ENCODE measurements around the gene SLC9B1.
"Not testable (repeated sequence)": the region's sequence is repeated elsewhere in the genome, so short reads cannot be mapped to it uniquely, and the experiment has no call there.

The SLC9B1 gene

DNA sequence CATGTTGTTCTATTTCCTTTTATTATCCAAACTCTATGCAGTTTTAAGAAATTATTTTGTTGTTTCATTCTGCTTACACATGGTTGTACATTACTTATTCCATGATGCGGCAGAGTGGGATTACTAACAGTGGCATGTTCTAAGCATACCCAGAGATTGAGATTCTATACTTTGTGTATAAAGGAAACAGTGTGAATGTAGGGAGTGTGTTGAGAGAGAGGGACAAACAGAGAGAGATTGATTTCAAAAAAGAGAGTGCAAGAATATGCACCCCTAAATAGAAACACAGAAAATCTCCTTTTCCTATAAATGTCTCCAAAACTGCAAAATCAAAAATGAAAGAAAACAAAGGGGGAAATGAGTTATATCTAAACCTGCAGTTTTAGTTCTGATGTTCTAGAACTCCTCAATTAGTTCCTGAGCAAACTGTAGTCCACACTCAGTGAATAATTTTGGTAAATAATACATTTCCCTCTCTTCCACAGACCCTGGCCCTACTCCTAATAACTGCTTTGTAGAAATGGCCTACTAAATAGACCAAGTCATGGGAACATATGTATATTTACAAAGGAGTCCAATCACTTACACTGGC is 31.0 kb downstream of the SLC9B1 start:
- no CpG with 5 or more reads among the region's 1 CpG for WGBS (ENCODE audit: insufficient coverage)
- DNase-seq = no peak
- Histone ChIP-seq H3K4me3 (ENCODE audit: control insufficient read depth in 1 of 7, extremely low read depth in 1 of 7, insufficient read depth in 4 of 7, low read depth in 2 of 7, low read length in 6 of 7) (no peak overlapping the region), H3K27ac (ENCODE audit: insufficient read depth in 1 of 2, low read depth in 1 of 2, low read length in 2 of 2, poor library complexity in 1 of 2, severe bottlenecking in 2 of 2) (no peak overlapping the region), H3K36me3 (ENCODE audit: control insufficient read depth in 4 of 4, insufficient read depth in 4 of 4, low read length in 3 of 4) (no peaks in the 10 kb centered on the region), H3K27me3 (replicated peaks in 2 of 5; ENCODE audit: control insufficient read depth in 4 of 5, insufficient read depth in 5 of 5, low read length in 4 of 5) (no peaks in the 10 kb centered on the region), H3K4me1 (ENCODE audit: control extremely low read depth in 1 of 4, control insufficient read depth in 4 of 4, insufficient read depth in 4 of 4, low read length in 3 of 4) (no peaks in the 10 kb centered on the region), H3K9me3 (ENCODE audit: control extremely low read depth in 1 of 5, control insufficient read depth in 4 of 5, insufficient read depth in 2 of 5, low read depth in 1 of 5, low read length in 4 of 5) (peaks cover 0 to 5% (median under 1%) of the 10 kb centered on the region in 5 experiments)
- ChIA-PET POLR2A (no interaction called here), CTCF (interaction anchor here (1.4 kb wide), 1 partner anchor 11 kb away, joined by 3 read pairs; no protein-coding TSS in a partner anchor)

DNA sequence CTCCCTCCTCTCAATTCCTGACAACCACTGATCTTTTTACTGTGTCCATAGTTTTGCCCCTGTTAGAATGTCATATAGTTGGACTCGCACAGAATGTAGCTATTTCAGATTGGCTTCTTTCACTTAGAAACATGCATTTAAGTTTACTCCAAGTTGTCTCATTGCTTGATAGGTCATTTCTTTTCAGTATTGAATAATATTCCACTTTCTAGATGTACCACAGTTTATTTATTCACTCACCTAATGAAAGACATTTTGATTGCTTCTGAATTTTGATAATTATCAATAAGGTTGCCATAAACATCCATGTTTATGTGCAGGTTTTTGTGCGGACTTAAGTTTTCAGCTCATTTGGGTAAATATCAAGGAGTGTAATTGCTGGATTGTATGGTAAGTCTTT is 38.5 kb downstream of the SLC9B1 start:
- no CpG with 5 or more reads among the region's 2 CpGs for WGBS (ENCODE audit: insufficient coverage)
- Histone ChIP-seq H3K4me3 (ENCODE audit: control insufficient read depth in 1 of 7, extremely low read depth in 1 of 7, insufficient read depth in 4 of 7, low read depth in 2 of 7, low read length in 6 of 7) (no peak overlapping the region), H3K4me1 (ENCODE audit: control extremely low read depth in 1 of 4, control insufficient read depth in 4 of 4, insufficient read depth in 4 of 4, low read length in 3 of 4) (no peaks in the 10 kb centered on the region), H3K27ac (ENCODE audit: insufficient read depth in 1 of 2, low read depth in 1 of 2, low read length in 2 of 2, poor library complexity in 1 of 2, severe bottlenecking in 2 of 2) (no peak overlapping the region), H3K27me3 (replicated peaks in 2 of 5; ENCODE audit: control insufficient read depth in 4 of 5, insufficient read depth in 5 of 5, low read length in 4 of 5) (no peaks in the 10 kb centered on the region), H3K36me3 (ENCODE audit: control insufficient read depth in 4 of 4, insufficient read depth in 4 of 4, low read length in 3 of 4) (no peaks in the 10 kb centered on the region), H3K9me3 (ENCODE audit: control extremely low read depth in 1 of 5, control insufficient read depth in 4 of 5, insufficient read depth in 2 of 5, low read depth in 1 of 5, low read length in 4 of 5) (no peaks in the 10 kb centered on the region)
- ChIA-PET CTCF (interaction anchor here (0.6 kb wide), 1 partner anchor 162 kb away, joined by 3 read pairs; no protein-coding TSS in a partner anchor), POLR2A (no interaction called here)
- DNase-seq = no peak

DNA sequence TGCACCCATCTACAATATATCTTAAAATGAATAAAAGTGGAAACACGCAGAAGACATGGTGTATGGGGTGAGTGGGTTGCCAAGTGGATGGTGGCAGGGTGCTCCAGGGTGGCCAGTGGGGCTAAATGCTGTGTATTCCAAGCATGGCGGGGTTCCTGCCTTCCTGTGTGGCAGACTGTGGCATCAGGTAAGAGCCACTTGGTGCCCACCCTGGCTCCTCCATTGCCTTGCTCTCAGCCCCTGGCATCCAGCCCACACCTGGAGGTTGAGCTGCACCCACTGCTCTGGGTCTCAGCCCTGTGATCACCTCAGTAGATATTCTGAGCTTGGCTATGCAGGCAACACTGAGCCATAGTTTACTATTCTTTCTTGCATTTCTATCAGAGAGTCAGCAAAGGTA is 57.7 kb downstream of the SLC9B1 start:
- H3K4me3 ChIP-seq (ENCODE audit: control insufficient read depth in 1 of 7, extremely low read depth in 1 of 7, insufficient read depth in 4 of 7, low read depth in 2 of 7, low read length in 6 of 7); DNase-seq; H3K27ac ChIP-seq (ENCODE audit: insufficient read depth in 1 of 2, low read depth in 1 of 2, low read length in 2 of 2, poor library complexity in 1 of 2, severe bottlenecking in 2 of 2); H3K36me3 ChIP-seq (ENCODE audit: control insufficient read depth in 4 of 4, insufficient read depth in 4 of 4, low read length in 3 of 4); CTCF ChIA-PET; H3K4me1 ChIP-seq (ENCODE audit: control extremely low read depth in 1 of 4, control insufficient read depth in 4 of 4, insufficient read depth in 4 of 4, low read length in 3 of 4); H3K9me3 ChIP-seq (ENCODE audit: control extremely low read depth in 1 of 5, control insufficient read depth in 4 of 5, insufficient read depth in 2 of 5, low read depth in 1 of 5, low read length in 4 of 5); POLR2A ChIA-PET; H3K27me3 ChIP-seq (replicated peaks in 2 of 5; ENCODE audit: control insufficient read depth in 4 of 5, insufficient read depth in 5 of 5, low read length in 4 of 5): not testable (repeated sequence)
- WGBS (ENCODE audit: insufficient coverage) = 100% methylated on average over 1 of the region's 2 CpGs

DNA sequence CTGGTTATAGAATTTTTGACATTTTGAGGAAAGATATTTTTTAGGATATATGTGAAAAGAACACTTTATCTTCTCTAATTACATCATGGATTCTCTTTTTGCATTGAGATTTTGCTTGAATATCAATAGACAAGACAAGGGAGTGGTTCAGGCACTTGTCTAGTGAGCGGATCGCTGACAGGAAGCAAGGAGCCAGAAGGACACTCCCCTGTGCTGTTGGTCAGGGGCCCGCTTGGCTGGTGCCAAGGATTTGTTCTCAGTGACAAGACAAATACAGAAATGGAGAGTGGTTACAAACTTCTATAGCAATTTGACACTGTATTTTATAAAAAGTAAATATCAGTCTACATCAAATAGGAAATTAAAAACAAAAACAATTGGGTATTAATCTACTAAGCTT is 60.0 kb downstream of the SLC9B1 start:
- DNase-seq = peak in 1 of 3 donors; percentile 3
- WGBS (ENCODE audit: insufficient coverage) = 100% methylated on average over 1 of the region's 3 CpGs
- Histone ChIP-seq H3K27ac (ENCODE audit: insufficient read depth in 1 of 2, low read depth in 1 of 2, low read length in 2 of 2, poor library complexity in 1 of 2, severe bottlenecking in 2 of 2) (no peak overlapping the region), H3K27me3 (replicated peaks in 2 of 5; ENCODE audit: control insufficient read depth in 4 of 5, insufficient read depth in 5 of 5, low read length in 4 of 5) (no peaks in the 10 kb centered on the region), H3K9me3 (ENCODE audit: control extremely low read depth in 1 of 5, control insufficient read depth in 4 of 5, insufficient read depth in 2 of 5, low read depth in 1 of 5, low read length in 4 of 5) (no peaks in the 10 kb centered on the region), H3K4me3 (ENCODE audit: control insufficient read depth in 1 of 7, extremely low read depth in 1 of 7, insufficient read depth in 4 of 7, low read depth in 2 of 7, low read length in 6 of 7) (no peak overlapping the region), H3K4me1 (ENCODE audit: control extremely low read depth in 1 of 4, control insufficient read depth in 4 of 4, insufficient read depth in 4 of 4, low read length in 3 of 4) (no peaks in the 10 kb centered on the region), H3K36me3 (ENCODE audit: control insufficient read depth in 4 of 4, insufficient read depth in 4 of 4, low read length in 3 of 4) (no peaks in the 10 kb centered on the region)
- ChIA-PET CTCF (no interaction called here), POLR2A (no interaction called here)

DNA sequence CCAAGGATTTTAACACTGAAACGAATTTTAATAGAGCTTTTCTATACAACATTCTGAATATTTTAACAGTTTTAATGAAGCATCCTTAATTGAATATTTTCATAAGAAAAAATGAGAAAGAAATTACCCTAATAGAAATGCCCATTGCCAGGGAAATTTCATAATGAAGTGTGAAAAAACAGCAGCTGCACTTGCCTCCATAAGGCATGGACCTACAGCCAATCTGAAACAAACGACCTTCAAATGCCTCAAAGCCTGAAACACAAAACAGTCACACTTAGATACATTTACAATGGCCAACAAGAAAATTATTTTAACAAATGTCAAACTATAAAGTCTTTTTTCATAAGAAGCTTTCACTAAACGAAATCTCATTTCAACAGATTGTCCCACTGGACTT is 74.4 kb downstream of the SLC9B1 start:
- POLR2A ChIA-PET = no interaction called here
- WGBS (ENCODE audit: insufficient coverage) = no CpG with 5 or more reads among the region's 3 CpGs
- Histone ChIP-seq H3K27me3 (replicated peaks in 2 of 5; ENCODE audit: control insufficient read depth in 4 of 5, insufficient read depth in 5 of 5, low read length in 4 of 5) (no peaks in the 10 kb centered on the region), H3K4me3 (ENCODE audit: control insufficient read depth in 1 of 7, extremely low read depth in 1 of 7, insufficient read depth in 4 of 7, low read depth in 2 of 7, low read length in 6 of 7) (no peak overlapping the region), H3K9me3 (ENCODE audit: control extremely low read depth in 1 of 5, control insufficient read depth in 4 of 5, insufficient read depth in 2 of 5, low read depth in 1 of 5, low read length in 4 of 5) (peaks cover 0 to 2% (median 0%) of the 10 kb centered on the region in 5 experiments), H3K36me3 (ENCODE audit: control insufficient read depth in 4 of 4, insufficient read depth in 4 of 4, low read length in 3 of 4) (no peaks in the 10 kb centered on the region), H3K4me1 (ENCODE audit: control extremely low read depth in 1 of 4, control insufficient read depth in 4 of 4, insufficient read depth in 4 of 4, low read length in 3 of 4) (no peaks in the 10 kb centered on the region), H3K27ac (ENCODE audit: insufficient read depth in 1 of 2, low read depth in 1 of 2, low read length in 2 of 2, poor library complexity in 1 of 2, severe bottlenecking in 2 of 2) (no peak overlapping the region)
- CTCF ChIA-PET = no interaction called here
- no peak for DNase-seq

DNA sequence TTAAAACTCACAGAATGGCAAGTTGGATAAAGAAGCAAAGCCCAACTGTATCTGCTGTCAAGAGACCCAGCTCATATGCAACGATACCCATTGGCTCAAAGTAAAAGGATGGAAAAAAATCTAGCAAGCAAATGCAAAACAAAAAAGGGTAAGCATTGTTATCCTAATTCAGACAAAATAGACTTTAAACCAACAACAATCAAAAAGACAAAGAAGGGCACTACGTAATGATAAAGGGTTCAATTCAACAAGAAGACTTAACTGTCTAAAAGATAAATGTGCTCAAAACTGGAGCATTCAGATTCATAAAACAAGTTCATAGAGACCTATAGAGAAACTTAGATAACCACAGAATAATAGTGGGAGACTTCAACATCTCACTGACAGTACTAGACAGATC is 81.4 kb downstream of the SLC9B1 start:
- H3K4me3 ChIP-seq (ENCODE audit: control insufficient read depth in 1 of 7, extremely low read depth in 1 of 7, insufficient read depth in 4 of 7, low read depth in 2 of 7, low read length in 6 of 7); DNase-seq; POLR2A ChIA-PET; H3K27ac ChIP-seq (ENCODE audit: insufficient read depth in 1 of 2, low read depth in 1 of 2, low read length in 2 of 2, poor library complexity in 1 of 2, severe bottlenecking in 2 of 2); H3K9me3 ChIP-seq (ENCODE audit: control extremely low read depth in 1 of 5, control insufficient read depth in 4 of 5, insufficient read depth in 2 of 5, low read depth in 1 of 5, low read length in 4 of 5); H3K4me1 ChIP-seq (ENCODE audit: control extremely low read depth in 1 of 4, control insufficient read depth in 4 of 4, insufficient read depth in 4 of 4, low read length in 3 of 4); H3K27me3 ChIP-seq (replicated peaks in 2 of 5; ENCODE audit: control insufficient read depth in 4 of 5, insufficient read depth in 5 of 5, low read length in 4 of 5); CTCF ChIA-PET; H3K36me3 ChIP-seq (ENCODE audit: control insufficient read depth in 4 of 4, insufficient read depth in 4 of 4, low read length in 3 of 4): not testable (repeated sequence)
- WGBS (ENCODE audit: insufficient coverage) = no CpG with 5 or more reads among the region's 2 CpGs

DNA sequence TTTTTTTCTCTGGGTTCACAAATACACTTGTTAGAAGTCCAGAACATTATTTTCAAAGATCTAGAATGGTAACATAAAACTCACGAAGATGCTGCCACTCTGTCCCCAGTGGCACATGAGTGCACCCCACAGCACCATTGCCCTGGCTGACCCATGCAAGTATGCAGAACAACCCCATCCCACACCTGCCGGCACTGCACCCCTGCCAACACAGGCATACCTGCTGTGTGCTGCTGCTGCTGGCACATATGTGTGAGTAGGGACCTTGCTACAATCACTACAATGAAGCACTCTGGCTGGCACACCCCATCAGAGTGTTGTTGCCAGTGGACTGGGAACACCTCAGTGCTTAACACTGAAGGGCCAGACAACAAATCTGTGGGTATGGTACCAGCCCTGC is 83.8 kb downstream of the SLC9B1 start:
- Histone ChIP-seq H3K27ac (ENCODE audit: insufficient read depth in 1 of 2, low read depth in 1 of 2, low read length in 2 of 2, poor library complexity in 1 of 2, severe bottlenecking in 2 of 2) (no peak overlapping the region), H3K27me3 (replicated peaks in 2 of 5; ENCODE audit: control insufficient read depth in 4 of 5, insufficient read depth in 5 of 5, low read length in 4 of 5) (no peaks in the 10 kb centered on the region), H3K36me3 (ENCODE audit: control insufficient read depth in 4 of 4, insufficient read depth in 4 of 4, low read length in 3 of 4) (no peaks in the 10 kb centered on the region), H3K4me1 (ENCODE audit: control extremely low read depth in 1 of 4, control insufficient read depth in 4 of 4, insufficient read depth in 4 of 4, low read length in 3 of 4) (no peaks in the 10 kb centered on the region), H3K9me3 (ENCODE audit: control extremely low read depth in 1 of 5, control insufficient read depth in 4 of 5, insufficient read depth in 2 of 5, low read depth in 1 of 5, low read length in 4 of 5) (no peaks in the 10 kb centered on the region), H3K4me3 (ENCODE audit: control insufficient read depth in 1 of 7, extremely low read depth in 1 of 7, insufficient read depth in 4 of 7, low read depth in 2 of 7, low read length in 6 of 7) (no peak overlapping the region)
- CTCF ChIA-PET = no interaction called here
- 100% methylated on average over 2 of the region's 2 CpGs for WGBS (ENCODE audit: insufficient coverage)
- DNase-seq = no peak
- POLR2A ChIA-PET = no interaction called here

All from common myeloid progenitor, CD34-positive (primary cell).